IPS-15b (cell line): ENCODE data around the gene HOMER2.

ENCODE experiments used
- H3K27me3 ChIP-seq: one replicate; pipeline ENCODE4 v1.6.1; 2013; ENCODE audit warnings: low read length; ENCODE audit not compliant: control insufficient read depth, insufficient read depth
- H3K36me3 ChIP-seq: one replicate; pipeline ENCODE4 v1.6.1; 2013; ENCODE audit warnings: low read length; ENCODE audit not compliant: control insufficient read depth, insufficient read depth
- H3K4me1 ChIP-seq: one replicate; pipeline ENCODE4 v1.6.1; 2013; ENCODE audit warnings: mild to moderate bottlenecking, low read length; ENCODE audit not compliant: control insufficient read depth, insufficient read depth
- H3K4me3 ChIP-seq: one replicate; pipeline ENCODE4 v1.5.1; 2013; ENCODE audit warnings: low read depth, low read length
- H3K9ac ChIP-seq: one replicate; pipeline ENCODE4 v1.6.1; 2013; ENCODE audit warnings: low read depth, mild to moderate bottlenecking, low read length
- H3K9me3 ChIP-seq: one replicate; pipeline ENCODE4 v1.6.1; 2013; ENCODE audit warnings: mild to moderate bottlenecking, low read length; ENCODE audit not compliant: control insufficient read depth, insufficient read depth

The HOMER2 gene

DNA sequence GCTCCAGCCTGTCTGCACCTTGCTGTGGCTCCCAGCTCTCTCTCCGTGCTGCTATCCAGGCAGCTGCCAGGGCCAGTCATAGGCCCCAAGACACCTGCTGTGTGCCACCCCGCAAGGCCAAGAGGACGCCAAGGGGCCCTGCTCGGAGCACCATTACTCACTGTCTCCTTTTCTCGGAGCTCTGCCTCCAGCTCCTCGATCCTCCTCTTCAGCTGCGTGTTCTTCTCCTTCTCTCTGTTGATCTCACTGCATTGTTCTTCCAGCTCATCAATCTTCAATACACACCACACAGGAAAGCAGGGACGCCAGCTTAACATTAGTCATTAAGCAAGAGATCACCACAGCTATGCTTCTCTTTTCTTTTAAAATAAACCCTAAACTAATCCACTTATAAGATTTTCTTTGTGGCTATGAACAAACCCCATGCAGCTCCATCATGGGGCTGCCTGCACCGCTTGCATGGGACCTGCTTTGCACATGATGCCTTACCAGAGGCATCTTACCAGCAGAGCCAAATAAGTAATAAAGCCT is 100.5 kb downstream of the HOMER2 start:
- H3K9me3 ChIP-seq, result no peaks in the 10 kb centered on the region
- no peaks in the 10 kb centered on the region for H3K27me3 ChIP-seq
- H3K4me3 ChIP-seq, result no peak overlapping the region
- H3K36me3 ChIP-seq, result no peaks in the 10 kb centered on the region
- peaks cover 8% of the 10 kb centered on the region for H3K4me1 ChIP-seq
- H3K9ac ChIP-seq, result no peak overlapping the region

DNA sequence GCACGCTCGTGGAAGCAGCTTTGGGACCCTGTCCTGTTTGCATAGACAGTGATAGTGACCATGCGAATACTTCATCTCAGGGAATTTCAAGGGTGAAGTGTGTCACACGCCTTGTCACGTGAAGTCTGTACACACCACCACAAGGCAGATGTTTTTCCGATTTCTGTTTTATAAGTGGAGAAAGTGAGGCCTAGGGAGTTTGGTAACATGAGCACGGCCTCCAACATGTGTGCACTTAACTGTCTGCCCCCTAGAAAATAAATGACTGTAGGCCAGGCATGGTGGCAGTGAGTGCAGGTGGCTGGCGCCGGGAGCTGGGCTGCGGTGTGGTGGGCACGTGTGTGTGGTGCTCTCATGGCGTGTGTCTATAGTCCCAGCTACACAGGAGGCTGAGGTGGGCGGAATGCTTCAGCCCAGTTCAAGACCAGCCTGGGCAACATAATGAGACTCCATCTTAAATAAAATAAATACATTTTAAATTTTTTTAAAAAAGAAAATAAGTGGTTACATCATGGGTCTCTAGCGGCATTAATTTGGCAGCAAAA is 101.1 kb downstream of the HOMER2 start:
- H3K36me3 ChIP-seq, result no peaks in the 10 kb centered on the region
- no peaks in the 10 kb centered on the region for H3K9me3 ChIP-seq
- no peak overlapping the region for H3K4me3 ChIP-seq
- peaks cover 8% of the 10 kb centered on the region for H3K4me1 ChIP-seq
- no peaks in the 10 kb centered on the region for H3K27me3 ChIP-seq
- H3K9ac ChIP-seq, result no peak overlapping the region

DNA sequence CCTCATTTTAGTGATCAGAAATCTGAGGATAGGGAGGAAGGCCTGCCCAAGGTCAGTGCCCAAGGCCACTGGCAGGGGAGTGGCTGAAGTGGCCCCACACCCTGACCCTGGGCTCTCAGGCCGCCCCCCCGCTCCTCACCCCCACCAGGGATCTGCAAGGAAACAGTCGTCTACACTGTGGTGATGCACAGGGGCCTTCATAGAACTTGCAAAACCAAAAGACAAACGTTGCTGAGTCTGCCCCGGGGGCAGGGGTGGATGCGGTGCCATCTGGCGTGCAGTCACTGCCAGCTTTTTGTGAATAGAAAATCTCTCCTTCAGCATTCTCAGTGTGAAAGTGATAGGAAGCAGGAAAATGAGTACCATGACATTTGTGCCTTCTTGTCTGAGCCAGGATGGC is 101.8 kb downstream of the HOMER2 start:
- Histone ChIP-seq H3K9me3 (no peaks in the 10 kb centered on the region), H3K4me3 (no peak overlapping the region), H3K4me1 (peaks cover 8% of the 10 kb centered on the region), H3K9ac (no peak overlapping the region), H3K36me3 (no peaks in the 10 kb centered on the region), H3K27me3 (no peaks in the 10 kb centered on the region)

DNA sequence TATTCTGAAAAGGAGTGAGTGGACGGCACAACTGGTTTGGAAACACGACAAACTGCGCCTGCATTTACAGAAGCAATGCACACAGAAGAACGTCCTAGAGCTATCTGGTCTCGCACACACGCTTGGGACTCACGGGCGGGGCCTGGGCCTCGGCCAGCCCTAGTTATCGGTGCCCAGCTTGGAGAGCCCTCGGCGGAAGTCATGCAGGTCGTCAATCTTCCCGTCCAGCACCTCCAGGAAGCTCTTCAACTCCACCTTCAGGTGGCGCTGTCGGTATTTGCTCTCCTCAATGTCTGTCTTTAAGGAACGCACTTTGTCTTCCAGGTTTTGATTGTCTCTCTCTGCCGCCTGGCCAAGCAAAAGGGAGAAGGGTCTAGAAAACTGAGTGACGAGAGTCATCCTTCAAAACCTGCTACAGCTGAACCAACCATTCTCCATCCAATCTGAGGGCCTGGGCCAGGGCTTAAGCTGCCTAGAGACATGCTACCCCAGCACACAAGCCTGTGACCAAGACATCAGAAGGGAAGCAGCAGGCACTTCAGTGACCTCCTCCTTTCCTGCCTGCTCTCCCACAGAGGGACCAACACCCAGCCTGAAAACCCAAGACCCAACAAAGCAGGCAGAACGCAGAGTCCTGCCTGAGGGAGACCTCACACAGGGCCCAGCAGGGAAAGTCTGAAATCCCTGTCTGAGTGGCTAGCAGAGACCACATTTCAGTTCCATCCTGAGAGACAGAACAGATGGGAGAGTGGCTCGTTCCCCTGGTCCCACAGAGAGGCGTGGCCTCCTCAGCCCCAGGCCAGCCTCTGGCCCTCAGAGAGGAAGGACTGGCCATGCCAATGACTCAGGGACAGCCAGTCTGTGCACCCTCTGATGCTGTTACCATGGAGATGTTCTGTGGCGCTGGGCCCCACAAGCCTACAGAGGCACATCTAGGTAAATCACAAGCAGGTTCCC is 102.7 kb downstream of the HOMER2 start:
- no peaks in the 10 kb centered on the region for H3K9me3 ChIP-seq
- no peaks in the 10 kb centered on the region for H3K27me3 ChIP-seq
- H3K36me3 ChIP-seq, result no peaks in the 10 kb centered on the region
- peak overlapping the region; percentile 47 for H3K9ac ChIP-seq
- peaks cover 8% of the 10 kb centered on the region for H3K4me1 ChIP-seq
- no peak overlapping the region for H3K4me3 ChIP-seq

DNA sequence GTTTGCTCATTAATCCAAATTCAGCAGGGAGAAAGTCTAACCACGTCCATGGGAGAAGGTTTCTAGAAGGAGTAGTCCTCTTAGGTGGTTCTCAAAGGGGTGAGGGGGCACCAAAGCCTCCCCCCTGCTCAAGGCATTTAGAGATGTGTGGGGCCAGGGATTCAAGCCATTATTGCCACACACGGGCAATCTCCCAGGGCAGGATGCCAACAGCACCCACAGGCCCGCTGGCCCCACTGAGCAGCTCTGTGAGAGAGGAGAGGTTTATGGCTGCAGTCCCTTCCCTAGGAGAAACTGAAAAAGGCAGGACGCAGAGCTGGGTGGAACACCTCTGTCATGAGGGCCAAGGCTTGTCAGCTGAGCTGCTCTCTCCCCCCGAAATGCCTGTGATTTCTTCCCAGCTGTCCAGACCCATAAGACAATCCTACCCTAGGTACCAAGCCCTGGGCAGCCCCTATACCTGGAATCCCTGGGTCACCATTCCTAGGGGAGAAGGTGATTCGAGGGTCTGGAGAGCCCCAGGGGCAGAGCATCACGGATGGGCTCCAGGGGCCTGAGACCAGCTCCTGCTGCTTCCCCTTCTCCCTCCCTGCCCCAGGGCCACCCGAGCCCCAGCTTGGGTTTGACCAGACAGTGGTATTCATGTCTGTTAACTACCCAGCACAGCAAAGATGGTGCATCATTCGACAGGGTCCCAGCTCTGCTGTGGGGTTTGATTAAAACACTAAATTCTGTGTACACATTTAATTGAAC is 104.1 kb downstream of the HOMER2 start:
- Histone ChIP-seq H3K27me3 (no peaks in the 10 kb centered on the region), H3K4me3 (no peak overlapping the region), H3K9ac (no peak overlapping the region), H3K36me3 (no peaks in the 10 kb centered on the region), H3K9me3 (no peaks in the 10 kb centered on the region), H3K4me1 (peaks cover 8% of the 10 kb centered on the region)

DNA sequence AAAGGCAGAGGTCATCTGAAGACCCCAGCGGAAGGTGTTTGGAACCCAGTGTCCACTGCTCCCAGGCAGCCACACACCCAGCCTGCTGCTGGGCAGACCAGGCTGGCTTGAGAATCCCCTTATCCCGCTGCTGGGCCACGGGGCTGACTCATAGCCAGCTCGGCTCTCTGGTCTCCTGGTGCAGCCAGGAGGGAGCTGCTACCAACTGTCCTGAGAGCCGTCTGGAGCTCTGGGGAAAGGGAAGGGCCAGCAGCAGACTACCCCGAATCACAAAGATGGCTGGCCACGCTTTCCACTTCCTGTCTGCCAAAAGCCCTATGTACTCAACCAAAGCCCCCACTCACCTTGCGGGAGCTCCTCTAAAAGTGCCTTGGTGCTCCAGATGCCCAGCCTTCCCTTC is 104.8 kb downstream of the HOMER2 start:
- H3K4me1 ChIP-seq, result peaks cover 8% of the 10 kb centered on the region
- H3K27me3 ChIP-seq, result no peaks in the 10 kb centered on the region
- H3K36me3 ChIP-seq, result no peaks in the 10 kb centered on the region
- no peaks in the 10 kb centered on the region for H3K9me3 ChIP-seq
- H3K4me3 ChIP-seq, result no peak overlapping the region
- H3K9ac ChIP-seq, result no peak overlapping the region

DNA sequence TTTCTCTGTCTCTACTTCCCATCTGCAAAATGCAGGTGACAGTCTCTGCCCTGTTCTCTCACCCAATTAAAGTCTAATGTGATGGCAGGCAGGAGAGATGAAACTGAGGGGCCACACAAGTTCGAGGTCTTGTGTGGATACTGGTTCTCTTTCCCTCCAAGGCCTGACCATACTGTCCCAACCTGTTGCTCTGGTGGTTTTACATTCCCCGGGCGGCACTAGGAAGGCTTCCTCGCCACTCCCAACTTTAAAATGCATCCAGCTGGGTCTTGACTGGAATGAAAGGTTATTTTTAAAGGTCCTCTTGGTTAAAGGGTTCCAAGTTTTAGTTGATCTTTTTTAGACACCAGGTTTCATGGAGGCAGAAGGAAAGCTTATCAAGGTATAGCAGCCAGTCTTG is 105.9 kb downstream of the HOMER2 start:
- Histone ChIP-seq H3K36me3 (no peaks in the 10 kb centered on the region), H3K9ac (no peak overlapping the region), H3K9me3 (no peaks in the 10 kb centered on the region), H3K27me3 (no peaks in the 10 kb centered on the region), H3K4me3 (no peak overlapping the region), H3K4me1 (peaks cover 8% of the 10 kb centered on the region)

DNA sequence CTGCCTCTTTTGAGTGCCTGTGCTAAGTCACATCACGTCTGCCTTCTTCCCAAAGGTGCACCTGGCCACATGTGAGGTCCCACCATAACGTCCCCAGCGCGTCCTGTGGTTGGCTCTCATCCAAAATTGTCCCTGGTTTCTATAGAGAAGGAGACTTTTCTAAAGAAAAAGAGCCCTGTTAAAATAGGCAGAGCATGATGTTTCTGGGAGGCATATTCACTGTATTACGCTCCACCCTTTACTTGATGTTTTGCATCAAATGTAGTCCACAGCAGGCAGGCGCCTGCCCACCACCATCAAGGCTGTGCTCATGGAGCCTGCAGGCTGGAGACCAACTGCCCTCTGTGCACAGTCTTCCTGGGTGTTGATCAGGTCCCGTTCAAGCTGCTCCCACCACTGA is 106.8 kb downstream of the HOMER2 start:
- Histone ChIP-seq H3K4me3 (no peak overlapping the region), H3K27me3 (no peaks in the 10 kb centered on the region), H3K9ac (no peak overlapping the region), H3K4me1 (peaks cover 8% of the 10 kb centered on the region), H3K36me3 (no peaks in the 10 kb centered on the region), H3K9me3 (no peaks in the 10 kb centered on the region)

DNA sequence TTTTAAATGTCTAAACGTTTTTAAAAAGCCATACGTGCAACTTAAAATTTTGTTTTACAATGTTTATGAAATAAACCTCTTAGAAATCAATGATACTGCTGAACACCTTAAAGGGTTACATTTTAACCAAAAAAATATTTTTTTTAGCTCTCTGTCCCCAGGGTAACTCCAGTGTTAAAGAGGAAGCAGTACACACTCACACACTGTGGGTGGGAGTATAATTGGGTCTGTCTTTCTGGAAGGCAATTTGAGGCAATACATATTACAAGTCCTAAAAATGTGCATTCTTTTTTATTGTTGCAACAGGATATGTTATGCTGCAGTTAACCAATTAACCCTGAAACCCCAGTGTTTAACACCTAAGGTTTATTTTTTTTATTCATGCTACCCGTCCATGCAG is 109.0 kb downstream of the HOMER2 start:
- Histone ChIP-seq H3K27me3 (no peaks in the 10 kb centered on the region), H3K4me3 (no peak overlapping the region), H3K9me3 (no peaks in the 10 kb centered on the region), H3K36me3 (no peaks in the 10 kb centered on the region), H3K9ac (no peak overlapping the region), H3K4me1 (no peaks in the 10 kb centered on the region)

DNA sequence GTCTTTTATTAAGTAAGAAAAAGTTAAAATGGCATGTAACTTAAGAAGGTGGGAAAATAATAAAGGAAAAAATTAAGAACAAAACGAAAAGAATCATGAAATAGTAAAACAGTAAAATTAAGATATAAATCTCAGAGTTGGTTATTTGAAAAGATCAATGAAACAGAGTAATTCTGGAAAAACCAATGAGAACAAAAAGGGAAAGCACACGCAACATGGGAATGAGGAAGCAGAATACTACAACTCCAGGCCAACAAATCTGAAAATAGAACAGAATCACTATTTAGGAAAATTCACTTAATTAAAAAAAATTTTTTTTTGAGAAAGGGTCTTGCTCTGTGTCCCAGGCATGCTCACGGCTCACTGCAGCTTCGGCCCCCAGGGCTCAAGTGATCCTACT is 112.4 kb downstream of the HOMER2 start:
- H3K36me3 ChIP-seq, result peaks cover 11% of the 10 kb centered on the region
- no peak overlapping the region for H3K4me3 ChIP-seq
- no peaks in the 10 kb centered on the region for H3K4me1 ChIP-seq
- no peak overlapping the region for H3K9ac ChIP-seq
- H3K9me3 ChIP-seq, result no peaks in the 10 kb centered on the region
- no peaks in the 10 kb centered on the region for H3K27me3 ChIP-seq

DNA sequence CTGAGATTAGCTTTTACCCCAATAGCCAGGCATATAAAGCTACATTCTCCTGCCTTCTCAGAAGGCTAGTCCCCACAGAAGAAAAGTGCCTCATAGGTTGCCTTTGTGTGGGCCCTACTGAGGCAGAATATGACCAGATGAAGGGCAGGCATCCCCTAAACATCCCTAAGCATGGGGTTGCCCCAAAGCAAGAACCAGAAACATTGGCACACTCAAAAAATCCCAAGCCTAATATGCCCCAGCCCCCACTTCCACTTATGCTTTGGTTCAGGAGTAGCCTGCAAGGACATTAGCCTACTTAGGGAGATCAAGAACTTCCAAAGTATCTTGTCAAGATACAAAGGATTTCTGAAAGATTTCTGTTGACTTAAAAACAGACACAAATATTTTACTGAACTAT is 113.4 kb downstream of the HOMER2 start:
- Histone ChIP-seq H3K4me1 (no peaks in the 10 kb centered on the region), H3K4me3 (no peak overlapping the region)

More for the DNA sequence above, 113.4 kb downstream of the HOMER2 start:
- Histone ChIP-seq H3K9ac (no peak overlapping the region), H3K9me3 (no peaks in the 10 kb centered on the region), H3K36me3 (peaks cover 19% of the 10 kb centered on the region), H3K27me3 (no peaks in the 10 kb centered on the region)
